ENCODE results near the gene HTT-AS.

Gene HTT-AS

GRCh38 chr4:3047464-3048286 is 26.7 kb downstream of the HTT-AS start:
- peak; percentile 7 for DNase-seq

DNA sequence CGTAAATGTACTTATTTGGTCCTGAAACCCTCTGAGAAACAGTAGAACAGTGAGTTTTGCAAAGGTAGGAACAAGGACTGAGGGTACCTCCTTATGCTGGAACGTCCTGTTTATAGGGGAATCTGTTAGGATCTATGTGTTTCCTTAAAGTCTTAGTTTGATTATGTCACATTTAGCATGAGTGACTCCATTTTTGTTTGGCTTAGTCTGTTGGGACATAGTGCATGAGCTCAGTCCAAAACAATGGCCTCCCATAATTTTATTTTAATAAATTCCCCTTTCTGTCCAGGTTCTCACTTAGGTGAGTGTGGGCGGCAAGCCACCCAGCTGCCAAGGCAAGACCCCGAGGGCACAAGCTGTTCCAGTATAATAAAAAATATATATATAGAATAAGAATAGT is 27.7 kb downstream of the HTT-AS start:
- DNase-seq, result no peak

- no peak for DNase-seq
These were observed 28.2 kb downstream of the HTT-AS start for GRCh38 chr4:3046162-3046561.

- no peak for DNase-seq
These were observed 29.2 kb downstream of the HTT-AS start for GRCh38 chr4:3044870-3045819.

- DNase-seq, result no peak
These were observed 30.9 kb downstream of the HTT-AS start for GRCh38 chr4:3043282-3044020.

DNA sequence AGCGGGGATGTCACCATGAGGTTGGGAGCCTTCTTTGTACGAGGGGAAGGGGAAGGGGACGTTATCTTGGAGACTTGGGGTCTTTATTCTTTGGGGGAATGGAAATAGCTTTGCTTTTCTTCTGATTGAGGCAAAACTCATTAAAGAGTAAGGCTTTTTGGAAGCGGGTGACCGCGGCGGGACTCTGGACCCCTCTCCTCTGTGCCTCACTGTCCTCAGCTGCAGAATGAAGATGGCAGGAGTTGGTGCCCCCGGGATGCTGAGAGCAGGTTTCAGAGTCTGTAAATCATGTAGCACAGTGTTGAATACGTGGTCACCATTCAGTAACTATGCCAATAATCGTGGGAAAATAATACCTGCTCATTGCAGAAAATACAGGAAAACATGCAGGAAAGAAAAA is 32.1 kb downstream of the HTT-AS start:
- no peak for DNase-seq

GRCh38 chr4:3041192-3042142 is 32.9 kb downstream of the HTT-AS start:
- no peak for DNase-seq

- no peak for DNase-seq
These were observed 33.7 kb downstream of the HTT-AS start for GRCh38 chr4:3040452-3041191.

GRCh38 chr4:3039706-3040366 is 34.5 kb downstream of the HTT-AS start:
- DNase-seq, result no peak

- no peak for DNase-seq
These were observed 36.3 kb downstream of the HTT-AS start for GRCh38 chr4:3037957-3038461.

GRCh38 chr4:3036131-3036952 is 38.0 kb downstream of the HTT-AS start:
- DNase-seq, result no peak

- DNase-seq, result no peak
These were observed 38.7 kb downstream of the HTT-AS start for GRCh38 chr4:3035674-3036073.

DNA sequence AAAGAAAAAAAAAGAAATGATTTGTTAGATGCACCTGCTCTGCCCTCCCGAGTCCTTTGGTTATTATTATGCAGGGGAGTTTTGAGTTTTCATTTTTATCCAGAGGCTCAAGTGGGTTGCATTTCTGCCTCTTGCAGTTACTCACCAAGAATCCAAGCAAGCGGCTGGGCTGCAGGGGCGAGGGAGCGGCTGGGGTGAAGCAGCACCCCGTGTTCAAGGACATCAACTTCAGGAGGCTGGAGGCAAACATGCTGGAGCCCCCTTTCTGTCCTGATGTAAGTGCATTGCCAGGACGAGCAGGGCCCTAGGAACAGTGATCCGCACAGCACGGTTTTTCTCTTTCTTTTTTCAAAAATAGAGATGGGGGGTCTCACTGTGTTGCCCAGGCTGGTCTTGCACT is 39.1 kb downstream of the HTT-AS start:
- DNase-seq, result no peak

- no peak for DNase-seq
These were observed 40.1 kb downstream of the HTT-AS start for GRCh38 chr4:3034231-3034630.

GRCh38 chr4:3031357-3032082 is 42.8 kb downstream of the HTT-AS start:
- no peak for DNase-seq

DNA sequence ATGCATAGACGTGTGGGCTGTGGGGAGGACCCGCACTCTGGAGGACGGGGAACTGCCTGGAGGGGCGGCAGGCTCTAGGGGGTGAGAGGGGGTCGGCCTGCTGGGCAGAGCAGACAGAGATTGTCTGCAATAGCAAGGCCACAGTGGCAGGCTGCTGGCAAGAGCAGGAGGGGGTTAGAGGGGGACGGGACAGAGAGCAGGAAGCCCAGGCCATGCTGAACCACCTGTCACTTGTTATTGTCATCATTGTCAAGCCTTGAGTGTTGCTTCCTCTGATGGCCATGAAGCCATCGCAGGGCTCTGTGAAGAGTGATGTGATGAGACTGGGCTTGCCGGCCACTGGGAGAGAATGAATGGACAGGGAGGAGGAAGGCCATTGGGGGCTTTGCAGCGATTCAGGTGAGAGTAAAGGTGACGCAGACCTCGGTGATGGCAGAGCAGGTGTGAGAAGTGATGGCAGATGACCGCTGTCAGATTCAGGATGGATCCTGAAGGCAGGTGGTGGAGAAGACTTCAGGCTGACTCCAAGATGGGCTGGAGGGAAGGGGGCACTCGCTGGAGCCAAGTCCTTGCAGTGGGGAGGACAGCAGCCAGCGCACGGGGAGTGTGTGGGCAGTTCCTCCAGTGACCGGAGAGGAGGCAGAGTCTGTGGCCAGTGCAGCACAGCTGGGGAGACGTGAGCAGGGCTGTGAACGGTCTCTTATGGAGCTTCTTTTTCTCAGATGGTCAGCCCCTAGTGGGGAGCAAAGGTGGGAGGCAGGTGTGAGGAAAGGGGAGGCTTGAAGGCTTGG is 43.6 kb downstream of the HTT-AS start:
- no peak for DNase-seq

DNA sequence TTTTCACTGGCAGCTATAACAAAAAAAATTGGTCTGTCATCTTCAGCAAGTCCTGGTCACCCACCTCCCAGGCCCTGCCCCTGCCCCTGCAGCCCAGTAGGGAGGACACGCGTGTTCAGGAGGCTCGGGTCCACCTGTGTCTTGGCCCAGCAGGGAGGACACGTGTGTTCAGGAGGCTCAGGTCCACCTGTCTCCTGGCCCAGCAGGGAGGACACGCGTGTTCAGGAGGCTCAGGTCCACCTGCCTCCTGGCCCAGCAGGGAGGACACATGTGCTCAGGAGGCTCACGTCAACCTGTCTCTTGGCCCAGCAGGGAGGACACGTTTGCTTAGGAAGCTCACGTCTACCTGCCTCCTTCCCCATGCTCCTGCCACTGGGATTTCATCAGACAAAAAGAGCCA is 44.9 kb downstream of the HTT-AS start:
- no peak for DNase-seq

GRCh38 chr4:3026540-3026939 is 47.8 kb downstream of the HTT-AS start:
- no peak for DNase-seq

All from NCI-H1694 (cell line).